ENCODE measurements around the gene GUCA2A.

DNA sequence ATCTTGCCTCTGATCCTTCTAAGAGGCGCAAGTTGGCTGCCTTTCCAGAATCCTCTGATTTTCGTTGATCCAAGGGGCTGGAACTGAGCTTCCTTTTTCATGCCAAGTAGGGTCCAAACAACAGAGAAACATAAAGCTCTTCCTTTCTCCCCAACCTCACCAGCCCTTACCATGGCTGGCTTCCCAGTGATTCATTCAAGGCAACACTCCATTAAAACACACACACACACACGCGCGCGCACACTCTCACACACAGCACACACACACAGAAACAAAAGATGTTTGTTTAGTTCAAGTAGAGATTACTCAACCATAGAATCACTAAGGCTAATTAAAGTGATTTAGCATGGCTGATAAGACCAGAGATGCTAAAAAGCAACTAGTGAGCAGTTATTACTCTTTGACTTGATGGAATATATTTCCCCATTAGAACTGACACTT is 13.0 kb upstream of the GUCA2A start:
- TF ChIP-seq POLR2A (IDR thresholded peaks at IDR 0.05) (no peak), POLR2AphosphoS5 (IDR thresholded peaks at IDR 0.05) (peak in 1 of 3 donors; percentile 26)
- TF ChIP-seq, protein P1, sequence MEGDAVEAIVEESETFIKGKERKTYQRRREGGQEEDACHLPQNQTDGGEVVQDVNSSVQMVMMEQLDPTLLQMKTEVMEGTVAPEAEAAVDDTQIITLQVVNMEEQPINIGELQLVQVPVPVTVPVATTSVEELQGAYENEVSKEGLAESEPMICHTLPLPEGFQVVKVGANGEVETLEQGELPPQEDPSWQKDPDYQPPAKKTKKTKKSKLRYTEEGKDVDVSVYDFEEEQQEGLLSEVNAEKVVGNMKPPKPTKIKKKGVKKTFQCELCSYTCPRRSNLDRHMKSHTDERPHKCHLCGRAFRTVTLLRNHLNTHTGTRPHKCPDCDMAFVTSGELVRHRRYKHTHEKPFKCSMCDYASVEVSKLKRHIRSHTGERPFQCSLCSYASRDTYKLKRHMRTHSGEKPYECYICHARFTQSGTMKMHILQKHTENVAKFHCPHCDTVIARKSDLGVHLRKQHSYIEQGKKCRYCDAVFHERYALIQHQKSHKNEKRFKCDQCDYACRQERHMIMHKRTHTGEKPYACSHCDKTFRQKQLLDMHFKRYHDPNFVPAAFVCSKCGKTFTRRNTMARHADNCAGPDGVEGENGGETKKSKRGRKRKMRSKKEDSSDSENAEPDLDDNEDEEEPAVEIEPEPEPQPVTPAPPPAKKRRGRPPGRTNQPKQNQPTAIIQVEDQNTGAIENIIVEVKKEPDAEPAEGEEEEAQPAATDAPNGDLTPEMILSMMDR (IDR thresholded peaks at IDR 0.05), result no peak
